ENCODE measurements around the gene ZNF561.
"Not testable (repeated sequence)": the region's sequence is repeated elsewhere in the genome, so short reads cannot be mapped to it uniquely, and the experiment has no call there.

The ZNF561 gene

GRCh38 chr19:9621156-9622037 lies at the start of gene ZNF561:
ZNF561 (minus strand) TSS chr19:9621232; CDS start chr19:9619456, 1,776 bp downstream.
- DNase-seq: peak; percentile 84

GRCh38 chr19:9668544-9668943 lies 47.5 kb upstream of the ZNF561 start:
- DNase-seq: no peak

- DNase-seq: no peak
Measured at GRCh38 chr19:9667898-9668297, 46.9 kb upstream of the ZNF561 start.

- DNase-seq: no peak
Measured at GRCh38 chr19:9658769-9659168, 37.7 kb upstream of the ZNF561 start.

- DNase-seq: not testable (repeated sequence)
Measured at GRCh38 chr19:9653066-9653555, 32.1 kb upstream of the ZNF561 start.

- DNase-seq: not testable (repeated sequence)
Measured at GRCh38 chr19:9651464-9651863, 30.4 kb upstream of the ZNF561 start.

- DNase-seq: no peak
Measured at GRCh38 chr19:9650345-9650744, 29.3 kb upstream of the ZNF561 start.

GRCh38 chr19:9645472-9645871 lies 24.4 kb upstream of the ZNF561 start:
- DNase-seq: no peak

- no peak for DNase-seq
Measured at GRCh38 chr19:9644472-9644871, 23.4 kb upstream of the ZNF561 start.

- no peak for DNase-seq
Measured at GRCh38 chr19:9641810-9642209, 20.8 kb upstream of the ZNF561 start.

- DNase-seq: no peak
Measured at GRCh38 chr19:9640956-9641355, 19.9 kb upstream of the ZNF561 start.

GRCh38 chr19:9636018-9636417 lies 15.0 kb upstream of the ZNF561 start:
- DNase-seq: no peak

GRCh38 chr19:9627856-9628255 lies 6.8 kb upstream of the ZNF561 start:
- DNase-seq: no peak

GRCh38 chr19:9622531-9622930 lies 1.5 kb upstream of the ZNF561 start:
- no peak for DNase-seq

- no peak for DNase-seq
Measured at GRCh38 chr19:9620842-9621155, 233 bp downstream of the ZNF561 start.

GRCh38 chr19:9615844-9616243 lies 5.2 kb downstream of the ZNF561 start:
- DNase-seq: no peak

- no peak for DNase-seq
Measured at GRCh38 chr19:9610484-9611113, 10.4 kb downstream of the ZNF561 start.

GRCh38 chr19:9608912-9609311 lies 12.1 kb downstream of the ZNF561 start:
- no peak for DNase-seq

- peak; percentile 58 for DNase-seq
Measured at GRCh38 chr19:9597027-9597426, 24.0 kb downstream of the ZNF561 start.

GRCh38 chr19:9586764-9587163 lies 34.3 kb downstream of the ZNF561 start:
- DNase-seq: peak; percentile 68

- peak; percentile 86 for DNase-seq
Measured at GRCh38 chr19:9584073-9584833, 36.8 kb downstream of the ZNF561 start, which contains the start of gene ZNF121. ZNF121 (minus strand) TSS chr19:9584504; CDS start chr19:9568097, 16,407 bp downstream.

GRCh38 chr19:9582081-9582725 lies 38.8 kb downstream of the ZNF561 start:
- not testable (repeated sequence) for DNase-seq

GRCh38 chr19:9580728-9581127 lies 40.3 kb downstream of the ZNF561 start:
- peak; percentile 24 for DNase-seq
